ENCODE measurements around the gene PI16. TPM values are rescaled to one million over a fixed set of nuclear protein-coding genes. Genes with fewer than 3 reads are reported as not detected.
A peak's percentile ranks its signal among the peaks of the same experiment; 100 is the strongest.

PI16 gene
- total RNA-seq, 1 experiment from 2014 or later, result not detected

GRCh38 chr6:36920546-36920945 is 34.0 kb upstream of the PI16 start:
- DNase-seq (ENCODE audit: low read depth in 1 of 2, low spot score in 2 of 2), result no peak
- H3K4me3 ChIP-seq, result no peak overlapping the region
- H3K27ac ChIP-seq, result no peak overlapping the region

GRCh38 chr6:36924131-36924530 is 30.4 kb upstream of the PI16 start:
- H3K4me3 ChIP-seq, result no peak overlapping the region
- H3K9me3 ChIP-seq (replicated peaks), result no peaks in the 10 kb centered on the region; the same call in 1 of the 2 replicates
- DNase-seq (ENCODE audit: low read depth in 1 of 2, low spot score in 2 of 2), result no peak
- peaks cover 2% of the 10 kb centered on the region for H3K4me1 ChIP-seq (replicated peaks)
- H3K27me3 ChIP-seq (replicated peaks), result no peaks in the 10 kb centered on the region
- H3K27ac ChIP-seq, result no peak overlapping the region
- peaks cover 43% of the 10 kb centered on the region for H3K36me3 ChIP-seq

More at GRCh38 chr6:36920546-36920945, 34.0 kb upstream of the PI16 start:
- H3K27me3 ChIP-seq (replicated peaks), result no peaks in the 10 kb centered on the region
- H3K9me3 ChIP-seq (replicated peaks), result no peaks in the 10 kb centered on the region; the same call in 1 of the 2 replicates
- H3K4me1 ChIP-seq (replicated peaks), result peaks cover 22% of the 10 kb centered on the region
- peaks cover 57% of the 10 kb centered on the region for H3K36me3 ChIP-seq

- Histone ChIP-seq H3K9me3 (replicated peaks) (no peaks in the 10 kb centered on the region; the same call in 1 of the 2 replicates), H3K4me3 (no peak overlapping the region), H3K27me3 (replicated peaks) (no peaks in the 10 kb centered on the region), H3K4me1 (replicated peaks) (peaks cover 4% of the 10 kb centered on the region; the same call in 1 of the 2 replicates), H3K27ac (no peak overlapping the region), H3K36me3 (peaks cover 39% of the 10 kb centered on the region)
- no peak for DNase-seq (ENCODE audit: low read depth in 1 of 2, low spot score in 2 of 2)
Observed at GRCh38 chr6:36924778-36925374, 29.7 kb upstream of the PI16 start.

- Histone ChIP-seq H3K4me3 (no peak overlapping the region), H3K36me3 (peaks cover 32% of the 10 kb centered on the region), H3K9me3 (replicated peaks) (no peaks in the 10 kb centered on the region; the same call in 1 of the 2 replicates), H3K27ac (no peak overlapping the region), H3K27me3 (replicated peaks) (no peaks in the 10 kb centered on the region), H3K4me1 (replicated peaks) (peaks cover 4% of the 10 kb centered on the region; the same call in 1 of the 2 replicates)
- no peak for DNase-seq (ENCODE audit: low read depth in 1 of 2, low spot score in 2 of 2)
Observed at GRCh38 chr6:36925809-36926208, 28.7 kb upstream of the PI16 start.

DNA sequence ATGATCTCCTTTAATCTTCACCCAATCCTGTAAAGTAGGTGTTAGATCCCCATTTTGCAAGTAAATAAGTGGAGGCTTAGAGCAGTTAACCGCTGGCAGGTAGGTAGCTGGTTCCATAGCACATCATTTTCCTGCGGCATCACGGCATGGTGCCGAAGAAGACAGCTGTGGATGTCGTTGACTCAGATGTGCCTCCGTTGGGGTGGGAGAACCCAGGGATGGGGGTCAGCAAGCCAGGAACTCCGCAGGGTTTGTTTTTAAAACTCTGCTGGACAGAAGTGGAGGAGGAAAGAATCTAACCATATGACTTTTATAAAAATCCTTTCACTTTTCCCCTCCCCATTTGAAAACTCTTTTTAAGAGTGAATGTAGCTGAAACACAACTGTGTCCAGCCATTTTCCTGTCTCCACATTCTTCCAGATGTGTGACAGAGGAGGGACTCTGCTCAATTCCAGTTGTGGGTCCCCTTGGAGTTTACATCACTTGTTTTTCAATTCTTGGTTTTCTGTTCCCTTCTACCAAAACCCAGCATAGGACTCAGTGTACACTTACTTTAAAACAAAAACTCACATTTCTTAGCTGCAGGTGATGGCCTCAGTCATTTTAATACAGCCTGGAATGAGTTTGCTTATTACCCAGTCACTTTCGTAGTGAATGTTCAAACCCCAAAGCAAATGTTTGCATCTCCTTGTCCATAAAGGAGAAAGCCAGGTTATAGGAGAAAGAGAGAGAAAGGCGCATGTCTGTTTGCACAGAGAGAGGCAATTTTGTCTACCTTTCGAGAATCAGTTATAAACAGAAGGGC is 27.6 kb upstream of the PI16 start:
- H3K27ac ChIP-seq, result no peak overlapping the region
- no peak for DNase-seq (ENCODE audit: low read depth in 1 of 2, low spot score in 2 of 2)
- no peaks in the 10 kb centered on the region for H3K27me3 ChIP-seq (replicated peaks)
- no peaks in the 10 kb centered on the region; the same call in 1 of the 2 replicates for H3K9me3 ChIP-seq (replicated peaks)
- no peak overlapping the region for H3K4me3 ChIP-seq
- H3K4me1 ChIP-seq (replicated peaks), result peaks cover 4% of the 10 kb centered on the region; the same call in 1 of the 2 replicates
- peaks cover 28% of the 10 kb centered on the region for H3K36me3 ChIP-seq

DNA sequence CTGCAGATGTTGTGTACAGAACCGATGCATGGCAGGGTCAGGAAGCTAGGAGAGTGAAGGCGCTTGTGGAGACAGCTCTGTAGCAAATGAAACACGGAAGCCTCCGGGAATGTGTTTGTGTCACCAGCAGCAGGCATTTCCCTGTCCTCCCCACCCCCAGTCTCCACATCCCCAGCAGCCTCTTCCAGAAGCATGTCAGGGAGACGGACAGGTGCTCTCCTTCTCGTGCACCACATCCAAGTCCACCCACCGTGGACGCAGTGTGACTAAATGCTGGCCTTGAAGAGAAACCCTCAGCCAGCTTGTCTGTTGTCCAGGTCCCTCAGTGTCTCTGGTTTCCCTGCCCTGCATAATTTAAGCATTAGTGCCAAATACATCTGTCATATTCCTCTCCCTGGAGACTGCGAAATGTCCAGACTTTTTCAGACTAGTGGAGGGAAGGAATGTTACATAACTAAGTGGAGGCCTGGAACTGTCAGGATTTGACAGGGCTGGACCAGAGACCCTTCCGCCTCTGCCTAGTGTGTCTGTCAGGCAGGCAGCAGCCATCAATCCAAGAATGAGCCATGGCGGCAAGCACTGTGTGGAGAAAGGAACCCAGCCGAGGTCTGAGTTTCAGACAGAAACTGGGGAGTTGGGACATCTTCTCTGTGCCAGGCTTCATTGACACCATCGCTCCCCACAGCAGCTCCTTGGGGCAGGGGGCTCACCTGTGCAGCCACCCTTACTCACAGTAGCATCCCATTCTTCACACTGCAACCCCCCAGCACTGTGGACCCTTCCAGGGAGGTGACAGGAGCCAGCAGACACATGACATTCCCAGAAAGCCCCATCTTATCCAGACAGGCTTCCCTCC is 26.6 kb upstream of the PI16 start:
- Histone ChIP-seq H3K27ac (no peak overlapping the region), H3K27me3 (replicated peaks) (no peaks in the 10 kb centered on the region), H3K36me3 (peaks cover 24% of the 10 kb centered on the region), H3K4me1 (replicated peaks) (peaks cover 9% of the 10 kb centered on the region), H3K9me3 (replicated peaks) (no peaks in the 10 kb centered on the region), H3K4me3 (no peak overlapping the region)
- no peak for DNase-seq (ENCODE audit: low read depth in 1 of 2, low spot score in 2 of 2)

GRCh38 chr6:36928547-36928918 is 26.0 kb upstream of the PI16 start:
- Histone ChIP-seq H3K4me1 (replicated peaks) (peaks cover 16% of the 10 kb centered on the region), H3K4me3 (no peak overlapping the region), H3K27me3 (replicated peaks) (no peaks in the 10 kb centered on the region), H3K9me3 (replicated peaks) (no peaks in the 10 kb centered on the region), H3K27ac (no peak overlapping the region), H3K36me3 (peaks cover 20% of the 10 kb centered on the region)
- no peak for DNase-seq (ENCODE audit: low read depth in 1 of 2, low spot score in 2 of 2)

GRCh38 chr6:36929152-36929551 is 25.4 kb upstream of the PI16 start:
- Histone ChIP-seq H3K27me3 (replicated peaks) (no peaks in the 10 kb centered on the region), H3K9me3 (replicated peaks) (no peaks in the 10 kb centered on the region), H3K27ac (no peak overlapping the region), H3K36me3 (peaks cover 16% of the 10 kb centered on the region), H3K4me3 (no peak overlapping the region), H3K4me1 (replicated peaks) (peaks cover 22% of the 10 kb centered on the region)
- no peak for DNase-seq (ENCODE audit: low read depth in 1 of 2, low spot score in 2 of 2)

DNA sequence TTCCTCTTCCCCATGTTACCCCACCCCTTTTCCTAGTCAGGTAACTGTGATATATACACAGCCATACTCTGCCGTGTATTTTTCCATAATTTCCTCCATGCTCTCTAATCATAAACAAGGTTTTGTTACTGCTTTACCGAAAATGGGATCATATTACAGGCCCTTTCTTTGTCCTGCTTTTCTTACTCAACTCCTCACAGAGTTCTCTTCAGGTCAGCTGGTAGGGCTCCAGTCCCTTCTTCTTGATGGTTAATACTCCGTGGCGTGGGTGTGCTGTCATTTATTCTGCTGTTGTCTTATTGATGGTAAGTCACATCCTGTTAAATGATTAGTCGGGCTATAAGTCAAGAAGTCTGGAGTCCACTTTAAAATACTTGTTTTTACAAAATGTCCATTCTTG is 24.9 kb upstream of the PI16 start:
- Histone ChIP-seq H3K36me3 (peaks cover 13% of the 10 kb centered on the region; the same call in 1 of the 2 replicates), H3K27ac (no peak overlapping the region), H3K9me3 (replicated peaks) (no peaks in the 10 kb centered on the region), H3K4me1 (replicated peaks) (peaks cover 26% of the 10 kb centered on the region), H3K4me3 (no peak overlapping the region), H3K27me3 (replicated peaks) (no peaks in the 10 kb centered on the region)
- DNase-seq (ENCODE audit: low read depth in 1 of 2, low spot score in 2 of 2), result no peak

DNA sequence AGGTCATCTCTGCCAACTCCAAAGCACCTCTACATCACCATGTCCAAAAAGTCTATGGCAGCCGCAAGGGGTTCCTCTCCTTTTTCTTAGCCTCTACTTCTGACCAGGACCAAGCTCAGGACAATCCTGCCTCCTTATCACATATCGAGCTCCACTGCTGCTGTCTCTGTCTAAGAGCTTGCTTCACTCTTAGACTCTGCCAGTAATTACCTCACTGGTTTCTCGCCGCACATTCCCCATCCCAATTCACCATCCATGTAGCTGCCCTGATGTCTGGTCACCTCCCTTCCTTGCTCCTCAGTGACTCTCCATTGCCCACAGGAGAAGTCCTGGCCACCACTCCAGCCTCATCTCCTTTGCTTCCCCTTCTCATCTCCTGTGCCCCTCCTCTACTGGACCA is 24.1 kb upstream of the PI16 start:
- Histone ChIP-seq H3K9me3 (replicated peaks) (no peaks in the 10 kb centered on the region), H3K27ac (no peak overlapping the region), H3K36me3 (0 out of 2 replicates have a peak, but pooled peaks cover 5% of the 10 kb centered on the region), H3K4me3 (no peak overlapping the region), H3K27me3 (replicated peaks) (no peaks in the 10 kb centered on the region), H3K4me1 (replicated peaks) (peaks cover 32% of the 10 kb centered on the region)
- DNase-seq (ENCODE audit: low read depth in 1 of 2, low spot score in 2 of 2), result no peak

DNA sequence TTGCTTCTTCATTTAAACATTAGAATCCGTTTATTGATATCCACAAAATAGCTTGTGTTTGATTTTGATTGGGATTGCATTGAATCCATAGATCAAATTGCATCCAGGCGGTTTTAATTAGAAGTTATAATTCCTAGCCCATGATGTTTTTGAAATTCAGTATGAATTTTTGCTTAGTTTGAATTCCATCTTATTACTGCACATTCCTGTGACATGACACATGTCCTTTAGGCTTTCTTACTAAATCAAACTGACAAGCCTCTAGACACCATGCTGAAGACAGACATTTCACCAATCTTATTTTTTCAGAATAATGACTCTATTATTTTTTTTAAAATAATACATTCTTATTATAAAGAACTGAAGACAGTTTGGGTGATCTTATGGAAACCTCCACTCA is 21.4 kb upstream of the PI16 start:
- Histone ChIP-seq H3K27me3 (replicated peaks) (no peaks in the 10 kb centered on the region), H3K9me3 (replicated peaks) (no peaks in the 10 kb centered on the region), H3K4me1 (replicated peaks) (peaks cover 32% of the 10 kb centered on the region), H3K4me3 (no peak overlapping the region), H3K36me3 (no peaks in the 10 kb centered on the region), H3K27ac (peak overlapping the region; percentile 24; the same call in 1 of the 2 replicates)
- DNase-seq (ENCODE audit: low read depth in 1 of 2, low spot score in 2 of 2), result peak in 1 of 2 experiments; percentile 21

DNA sequence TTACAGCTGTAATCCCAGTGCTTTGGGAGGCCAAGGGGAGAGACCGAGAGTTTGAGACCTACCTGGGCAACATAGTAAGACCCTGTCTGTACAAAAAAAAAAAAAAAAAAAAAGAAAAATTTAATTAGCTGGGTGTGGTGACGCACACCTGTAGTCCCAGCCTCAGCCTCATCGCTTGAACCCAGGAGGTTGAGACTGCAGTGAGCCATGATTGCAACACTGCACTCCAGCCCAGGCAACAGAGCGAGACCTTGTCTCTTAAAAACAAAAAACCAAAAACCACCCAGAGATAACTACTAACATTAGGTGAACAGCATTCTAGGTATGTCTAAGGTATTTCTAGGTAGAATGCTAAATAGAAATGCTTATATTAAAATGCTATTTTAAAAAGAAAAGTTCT is 21.0 kb upstream of the PI16 start:
- no peak overlapping the region for H3K4me3 ChIP-seq

GRCh38 chr6:36934901-36935300 is 19.6 kb upstream of the PI16 start:
- no peak for DNase-seq (ENCODE audit: low read depth in 1 of 2, low spot score in 2 of 2)
- Histone ChIP-seq H3K36me3 (no peaks in the 10 kb centered on the region), H3K27ac (no peak overlapping the region; the same call in 1 of the 2 replicates), H3K27me3 (replicated peaks) (no peaks in the 10 kb centered on the region), H3K4me1 (replicated peaks) (peaks cover 37% of the 10 kb centered on the region), H3K4me3 (no peak overlapping the region), H3K9me3 (replicated peaks) (no peaks in the 10 kb centered on the region)

More for the DNA sequence above, 21.0 kb upstream of the PI16 start:
- DNase-seq (ENCODE audit: low read depth in 1 of 2, low spot score in 2 of 2), result no peak
- peaks cover 36% of the 10 kb centered on the region for H3K4me1 ChIP-seq (replicated peaks)
- H3K9me3 ChIP-seq (replicated peaks), result no peaks in the 10 kb centered on the region
- no peak overlapping the region; the same call in none of the 2 replicates for H3K27ac ChIP-seq
- H3K36me3 ChIP-seq, result no peaks in the 10 kb centered on the region
- no peaks in the 10 kb centered on the region for H3K27me3 ChIP-seq (replicated peaks)
